Kidney (tissue), 14 donors: Measurements from ENCODE around the gene ATXN10. TPM values are rescaled to one million over a fixed set of nuclear protein-coding genes. Genes with fewer than 3 reads are reported as not detected.

Experiments used
- DNase-seq, 5 donors: peaks; one replicate each; pipeline ENCODE4 v3.0.0-alpha.2; 2013 to 2020
- FAIRE-seq: peaks from 2 replicates; lab custom pipeline; 2012; peaks lifted over from hg19 to GRCh38; lab: Jason Lieb, UNC
- H3K27ac ChIP-seq, 2 donors: one replicate each; pipeline ENCODE4 v1.7.0; 2013; ENCODE audit warnings: low read depth in 2 of 2, low read length in 2 of 2, inconsistent platforms in 1 of 2
- H3K27me3 ChIP-seq: one replicate; pipeline ENCODE4 v1.7.1; 2013; ENCODE audit warnings: low read length, inconsistent platforms; ENCODE audit not compliant: control insufficient read depth, insufficient read depth
- H3K36me3 ChIP-seq, 3 donors: one replicate each; pipeline versions ENCODE4 v1.7.0 to v1.7.1; 2013; ENCODE audit warnings: low read length in 3 of 3, control low read depth in 1 of 3, inconsistent platforms in 1 of 3; ENCODE audit not compliant: insufficient read depth in 3 of 3, control insufficient read depth in 2 of 3
- H3K4me1 ChIP-seq, 3 donors: one replicate each; pipeline versions ENCODE4 v1.7.0 to v1.7.1; 2013; ENCODE audit warnings: low read length in 3 of 3, inconsistent platforms in 1 of 3, low read depth in 1 of 3; ENCODE audit not compliant: control insufficient read depth in 2 of 3, insufficient read depth in 2 of 3
- H3K4me3 ChIP-seq, 3 donors: one replicate each; pipeline versions ENCODE4 v1.7.0 to v1.8.1; 2013; ENCODE audit warnings: low read length in 3 of 3, control low read depth in 1 of 3, inconsistent platforms in 1 of 3
- H3K9ac ChIP-seq, 3 donors: one replicate each; pipeline versions ENCODE4 v1.7.0 to v1.7.1; 2013; ENCODE audit warnings: low read length in 3 of 3, control low read depth in 1 of 3, inconsistent platforms in 1 of 3
- H3K9me3 ChIP-seq, 3 donors: one replicate each; pipeline versions ENCODE4 v1.7.0 to v1.7.1; 2013; ENCODE audit warnings: low read length in 3 of 3, control low read depth in 1 of 3, inconsistent platforms in 1 of 3; ENCODE audit not compliant: control insufficient read depth in 2 of 3, insufficient read depth in 1 of 3
- intact Hi-C: fragments of 100-400 bp; cut with DNase I; formaldehyde crosslinking; loops from one replicate; pipeline ENCODE4 v1.11.1; 2022
- polyA plus RNA-seq: library from polyadenylated mRNA; stranded (reverse); fragments of 350-450 nt; fragmentation: Illumina TruSeq; extraction: RNeasy Lipid Tissue Mini Kit (QIAGEN cat#74804); gene quantifications from one replicate; pipeline ENCODE4 v1.2.3, GENCODE V29; 2014; ENCODE audit warnings: low read depth, low replicate concordance; ENCODE audit not compliant: insufficient read depth
- total RNA-seq: library from RNA; stranded (reverse); fragmentation: NEBNext Ultra II Directional; extraction: Animal tissue kit (Norgen Biotek cat#: 25700); gene quantifications from one replicate; pipeline ENCODE4 v1.2.1, GENCODE V29; 2021
- TF ChIP-seq, protein P1 (sequence below): IDR thresholded peaks from 3 replicates; pipeline ENCODE4 v1.5.1; 2012; ENCODE audit warnings: mild to moderate bottlenecking, moderate library complexity, borderline replicate concordance; ENCODE audit not compliant: insufficient read depth; ENCODE audit errors: extremely low read depth
- donor health status: control.
- donor health status: control.
- donor health status: control.
- donor health status: control.
- donor health status: control.
- donor health status: DM: yes; HTN: yes; CAD: no.
- donor health status: Normal renal cell carcinoma (clear cell type).

The ATXN10 gene
- total and polyA plus RNA-seq, 2 donors from 2014 or later = 121 to 142 TPM

DNA sequence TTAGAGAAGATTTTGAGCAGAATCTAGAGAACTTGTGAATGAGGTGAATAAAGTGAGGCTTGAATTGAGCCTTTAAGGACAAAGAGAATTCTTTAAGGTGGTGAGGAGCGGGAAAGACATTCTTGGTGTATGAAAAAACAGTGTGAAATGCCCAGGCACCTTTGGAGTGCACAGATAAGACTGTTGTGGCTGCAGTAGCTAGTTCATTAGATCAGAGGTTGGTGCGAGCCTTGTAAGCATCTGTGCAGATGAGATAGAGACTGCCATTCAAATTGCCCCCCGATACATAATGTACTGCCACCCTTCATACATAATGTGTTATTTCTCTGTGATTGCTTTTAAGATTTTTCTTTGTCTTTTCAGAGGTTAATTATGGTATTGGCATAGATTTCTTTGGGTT is 31.3 kb downstream of the ATXN10 start:
- H3K9ac ChIP-seq = no peak overlapping the region
- no peak overlapping the region for H3K27ac ChIP-seq
- H3K9me3 ChIP-seq = no peaks in the 10 kb centered on the region
- peaks cover 7 to 34% (median 11%) of the 10 kb centered on the region in 3 donors for H3K36me3 ChIP-seq
- intact Hi-C loops = no loop called here
- TF ChIP-seq, protein P1, sequence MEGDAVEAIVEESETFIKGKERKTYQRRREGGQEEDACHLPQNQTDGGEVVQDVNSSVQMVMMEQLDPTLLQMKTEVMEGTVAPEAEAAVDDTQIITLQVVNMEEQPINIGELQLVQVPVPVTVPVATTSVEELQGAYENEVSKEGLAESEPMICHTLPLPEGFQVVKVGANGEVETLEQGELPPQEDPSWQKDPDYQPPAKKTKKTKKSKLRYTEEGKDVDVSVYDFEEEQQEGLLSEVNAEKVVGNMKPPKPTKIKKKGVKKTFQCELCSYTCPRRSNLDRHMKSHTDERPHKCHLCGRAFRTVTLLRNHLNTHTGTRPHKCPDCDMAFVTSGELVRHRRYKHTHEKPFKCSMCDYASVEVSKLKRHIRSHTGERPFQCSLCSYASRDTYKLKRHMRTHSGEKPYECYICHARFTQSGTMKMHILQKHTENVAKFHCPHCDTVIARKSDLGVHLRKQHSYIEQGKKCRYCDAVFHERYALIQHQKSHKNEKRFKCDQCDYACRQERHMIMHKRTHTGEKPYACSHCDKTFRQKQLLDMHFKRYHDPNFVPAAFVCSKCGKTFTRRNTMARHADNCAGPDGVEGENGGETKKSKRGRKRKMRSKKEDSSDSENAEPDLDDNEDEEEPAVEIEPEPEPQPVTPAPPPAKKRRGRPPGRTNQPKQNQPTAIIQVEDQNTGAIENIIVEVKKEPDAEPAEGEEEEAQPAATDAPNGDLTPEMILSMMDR = no peak
- no peaks in the 10 kb centered on the region for H3K27me3 ChIP-seq
- H3K4me3 ChIP-seq = no peak overlapping the region
- H3K4me1 ChIP-seq = no peaks in the 10 kb centered on the region
- DNase-seq = no peak
- no peak for FAIRE-seq

DNA sequence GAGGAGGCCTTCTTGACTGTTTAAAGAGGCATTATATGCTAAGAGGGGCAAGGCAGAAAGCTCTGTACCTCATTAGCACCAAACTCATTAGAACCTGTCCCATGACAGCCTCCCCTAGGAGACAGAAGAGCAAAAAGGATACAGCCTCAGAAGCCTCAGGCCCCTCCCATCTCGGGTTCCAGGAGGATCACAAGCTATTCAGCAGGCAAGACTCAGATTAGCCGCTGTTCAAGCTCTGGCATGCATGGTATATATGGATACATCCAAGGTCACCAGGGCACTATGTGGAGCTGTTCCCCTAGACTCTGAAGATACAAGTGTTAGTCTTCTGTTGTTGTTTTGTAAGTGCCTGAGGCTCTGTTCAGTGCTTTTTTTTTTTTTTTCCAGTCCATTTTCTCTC is 32.1 kb downstream of the ATXN10 start:
- Histone ChIP-seq H3K9ac (no peak overlapping the region), H3K9me3 (no peaks in the 10 kb centered on the region), H3K36me3 (peaks cover 7 to 33% (median 13%) of the 10 kb centered on the region in 3 donors), H3K27me3 (no peaks in the 10 kb centered on the region), H3K27ac (no peak overlapping the region), H3K4me3 (no peak overlapping the region), H3K4me1 (no peaks in the 10 kb centered on the region)
- DNase-seq = no peak
- intact Hi-C loops = no loop called here
- FAIRE-seq = no peak
- TF ChIP-seq, protein P1 = no peak

DNA sequence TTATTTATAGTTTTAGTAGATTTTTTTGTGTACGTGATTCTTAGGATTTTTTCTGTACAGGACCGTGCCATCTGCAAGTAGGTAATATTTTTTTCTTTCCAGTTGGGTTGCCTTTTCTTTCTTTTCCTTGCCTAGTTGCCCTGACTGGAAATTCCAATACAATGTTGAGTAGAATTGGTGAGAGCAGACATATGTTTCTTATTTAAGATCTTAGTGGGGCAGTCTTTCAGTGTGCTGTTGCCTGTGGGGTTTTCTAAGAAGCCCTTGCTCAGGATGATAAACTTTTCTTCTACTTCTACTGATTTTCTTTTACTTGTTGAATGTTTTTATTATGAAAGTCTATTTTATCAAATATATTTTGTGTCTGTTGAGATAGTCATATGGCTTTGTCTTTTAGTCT is 33.0 kb downstream of the ATXN10 start:
- TF ChIP-seq, protein P1 = no peak
- no peaks in the 10 kb centered on the region for H3K27me3 ChIP-seq
- H3K9ac ChIP-seq = no peak overlapping the region
- intact Hi-C loops = no loop called here
- H3K9me3 ChIP-seq = no peaks in the 10 kb centered on the region
- no peak overlapping the region for H3K27ac ChIP-seq
- H3K36me3 ChIP-seq = peaks cover 7 to 33% (median 16%) of the 10 kb centered on the region in 3 donors
- no peak overlapping the region for H3K4me3 ChIP-seq
- DNase-seq (no peak), FAIRE-seq (no peak)
- H3K4me1 ChIP-seq = peaks cover 0 to 6% (median 0%) of the 10 kb centered on the region in 3 donors

DNA sequence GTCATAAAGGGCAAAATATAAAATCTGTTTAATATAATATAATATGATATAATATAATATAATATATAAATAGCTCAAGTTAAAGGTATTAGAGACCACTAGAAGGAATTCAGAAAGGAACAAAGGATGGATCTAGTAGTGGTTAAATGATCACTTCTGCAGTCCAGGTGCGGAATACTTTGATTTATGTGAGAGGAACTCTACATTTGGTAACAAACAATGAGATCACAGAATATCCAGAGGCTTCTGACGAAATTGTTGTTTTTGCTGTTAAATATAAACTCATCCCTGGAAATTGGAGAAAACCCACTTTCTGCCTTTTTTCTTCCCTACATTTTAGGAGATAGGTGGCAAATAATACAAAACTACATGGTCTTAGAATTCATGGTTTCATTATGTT is 36.0 kb downstream of the ATXN10 start:
- Histone ChIP-seq H3K4me3 (no peak overlapping the region), H3K36me3 (peaks cover 7 to 24% (median 15%) of the 10 kb centered on the region in 3 donors), H3K9me3 (no peaks in the 10 kb centered on the region), H3K9ac (no peak overlapping the region), H3K27ac (no peak overlapping the region), H3K27me3 (no peaks in the 10 kb centered on the region), H3K4me1 (peaks cover 0 to 6% (median 0%) of the 10 kb centered on the region in 3 donors)
- DNase-seq (no peak), FAIRE-seq (no peak)
- intact Hi-C loops = no loop called here
- TF ChIP-seq, protein P1 = no peak
